Right forelimb (tissue), 1 donor: ENCODE data around the gene AUTS2.
A peak's percentile ranks its signal among the peaks of the same experiment; 100 is the strongest.

Experiments used
- DNase-seq: peaks from one replicate; pipeline ENCODE4 v3.0.0-alpha.2; 2018

The AUTS2 gene

GRCh38 chr7:70152313-70152712 lies 554.0 kb downstream of the AUTS2 start:
- no peak for DNase-seq

- DNase-seq, result no peak
These were observed 555.7 kb downstream of the AUTS2 start for GRCh38 chr7:70153933-70154332.

GRCh38 chr7:70154521-70155180 lies 556.4 kb downstream of the AUTS2 start:
- DNase-seq, result no peak

GRCh38 chr7:70156057-70156456 lies 557.8 kb downstream of the AUTS2 start:
- peak; percentile 41 for DNase-seq

GRCh38 chr7:70159121-70159520 lies 560.8 kb downstream of the AUTS2 start:
- DNase-seq, result no peak

- no peak for DNase-seq
These were observed 567.3 kb downstream of the AUTS2 start for GRCh38 chr7:70165477-70166170.

GRCh38 chr7:70171369-70171920 lies 573.2 kb downstream of the AUTS2 start:
- DNase-seq, result no peak

- no peak for DNase-seq
These were observed 578.9 kb downstream of the AUTS2 start for GRCh38 chr7:70177166-70177565.

GRCh38 chr7:70178211-70178610 lies 579.9 kb downstream of the AUTS2 start:
- no peak for DNase-seq

- no peak for DNase-seq
These were observed 580.5 kb downstream of the AUTS2 start for GRCh38 chr7:70178787-70179186.

GRCh38 chr7:70182521-70182920 lies 584.2 kb downstream of the AUTS2 start:
- no peak for DNase-seq

- DNase-seq, result no peak
These were observed 585.0 kb downstream of the AUTS2 start for GRCh38 chr7:70183278-70183677.

- DNase-seq, result no peak
These were observed 590.8 kb downstream of the AUTS2 start for GRCh38 chr7:70188901-70189650.

- no peak for DNase-seq
These were observed 591.5 kb downstream of the AUTS2 start for GRCh38 chr7:70189776-70190175.

- DNase-seq, result no peak
These were observed 592.0 kb downstream of the AUTS2 start for GRCh38 chr7:70190281-70190680.

- DNase-seq, result no peak
These were observed 595.2 kb downstream of the AUTS2 start for GRCh38 chr7:70193514-70193913.

GRCh38 chr7:70208236-70209063 lies 610.2 kb downstream of the AUTS2 start:
- DNase-seq, result no peak

- no peak for DNase-seq
These were observed 612.1 kb downstream of the AUTS2 start for GRCh38 chr7:70210200-70210935.

- no peak for DNase-seq
These were observed 612.6 kb downstream of the AUTS2 start for GRCh38 chr7:70210936-70211310.

GRCh38 chr7:70212281-70212680 lies 614.0 kb downstream of the AUTS2 start:
- no peak for DNase-seq

- DNase-seq, result no peak
These were observed 615.8 kb downstream of the AUTS2 start for GRCh38 chr7:70214071-70214470.

- DNase-seq, result no peak
These were observed 617.2 kb downstream of the AUTS2 start for GRCh38 chr7:70215491-70215890.
